Measurements from ENCODE around the gene FBN1.

The FBN1 gene

DNA sequence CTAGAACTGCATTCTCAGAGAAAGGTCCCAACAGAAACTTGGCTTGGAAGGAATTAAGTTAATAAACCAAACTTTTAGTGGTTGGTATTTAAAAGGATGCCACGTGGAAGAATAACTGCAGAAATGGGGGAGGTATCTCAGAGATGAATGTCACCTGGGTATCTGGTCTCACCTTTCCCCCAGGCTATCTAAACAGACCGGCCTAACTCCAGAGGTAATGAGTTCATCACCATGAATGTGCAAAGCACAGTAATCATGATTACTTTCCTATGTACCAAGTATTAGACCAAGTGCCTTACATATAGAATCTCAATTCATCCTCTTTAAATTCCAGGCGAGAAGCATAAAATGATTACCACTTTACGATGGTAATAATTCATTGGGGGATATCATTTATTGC lies 80.8 kb downstream of the FBN1 start:
- Histone ChIP-seq H3F3A (ENCODE audit: insufficient read depth, low read length) (peaks cover 9% of the 10 kb centered on the region), H3K9me3 (replicated peaks; ENCODE audit: insufficient read depth, low read length) (no peaks in the 10 kb centered on the region), H3K9ac (ENCODE audit: low read length) (no peak overlapping the region), H2AFZ (ENCODE audit: low read length) (no peak overlapping the region), H4K20me1 (ENCODE audit: insufficient read depth, low read length) (no peaks in the 10 kb centered on the region), H3K4me2 (ENCODE audit: low read depth, low read length) (no peak overlapping the region), H3K4me1 (ENCODE audit: low read length) (peaks cover 13% of the 10 kb centered on the region), H3K27me3 (replicated peaks; ENCODE audit: insufficient read depth, low read length) (no peaks in the 10 kb centered on the region), H3K27ac (ENCODE audit: low read length) (no peak overlapping the region), H3K79me2 (ENCODE audit: low read length) (no peaks in the 10 kb centered on the region), H3K4me3 (ENCODE audit: low read length) (no peak overlapping the region), H3K9me2 (replicated peaks; ENCODE audit: insufficient read depth, low read length) (no peaks in the 10 kb centered on the region), H3K36me3 (replicated peaks; ENCODE audit: insufficient read depth, low read length) (no peaks in the 10 kb centered on the region)
- TF ChIP-seq, protein P1, sequence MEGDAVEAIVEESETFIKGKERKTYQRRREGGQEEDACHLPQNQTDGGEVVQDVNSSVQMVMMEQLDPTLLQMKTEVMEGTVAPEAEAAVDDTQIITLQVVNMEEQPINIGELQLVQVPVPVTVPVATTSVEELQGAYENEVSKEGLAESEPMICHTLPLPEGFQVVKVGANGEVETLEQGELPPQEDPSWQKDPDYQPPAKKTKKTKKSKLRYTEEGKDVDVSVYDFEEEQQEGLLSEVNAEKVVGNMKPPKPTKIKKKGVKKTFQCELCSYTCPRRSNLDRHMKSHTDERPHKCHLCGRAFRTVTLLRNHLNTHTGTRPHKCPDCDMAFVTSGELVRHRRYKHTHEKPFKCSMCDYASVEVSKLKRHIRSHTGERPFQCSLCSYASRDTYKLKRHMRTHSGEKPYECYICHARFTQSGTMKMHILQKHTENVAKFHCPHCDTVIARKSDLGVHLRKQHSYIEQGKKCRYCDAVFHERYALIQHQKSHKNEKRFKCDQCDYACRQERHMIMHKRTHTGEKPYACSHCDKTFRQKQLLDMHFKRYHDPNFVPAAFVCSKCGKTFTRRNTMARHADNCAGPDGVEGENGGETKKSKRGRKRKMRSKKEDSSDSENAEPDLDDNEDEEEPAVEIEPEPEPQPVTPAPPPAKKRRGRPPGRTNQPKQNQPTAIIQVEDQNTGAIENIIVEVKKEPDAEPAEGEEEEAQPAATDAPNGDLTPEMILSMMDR (IDR thresholded peaks at IDR 0.05; ENCODE audit: low read length) = no peak
- TF ChIP-seq EZH2phosphoT487 (IDR thresholded peaks at IDR 0.05; ENCODE audit: low read length) (no peak), EZH2 (optimal IDR thresholded peaks at IDR 0.05; ENCODE audit: low read depth, low read length) (no peak)
- no peak for DNase-seq

DNA sequence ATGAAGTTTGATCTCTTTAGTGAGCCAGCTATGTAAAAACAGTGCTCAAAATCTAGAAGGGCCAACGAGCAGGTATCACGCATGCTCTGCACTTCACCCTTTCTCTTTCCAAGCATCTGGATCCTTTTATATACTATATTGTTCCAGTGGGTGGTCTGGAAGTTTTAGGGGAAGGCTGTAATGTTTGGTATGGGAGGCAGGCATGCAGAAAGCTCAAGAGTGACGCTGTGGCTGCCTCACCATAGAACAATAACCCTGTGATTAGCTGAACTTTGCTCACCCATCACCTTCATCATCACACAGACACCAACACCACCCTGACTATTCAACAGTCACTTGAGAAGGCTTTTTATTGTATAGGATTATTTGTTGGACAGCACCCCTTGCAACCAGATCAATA lies 81.6 kb downstream of the FBN1 start:
- Histone ChIP-seq H3K4me1 (ENCODE audit: low read length) (peaks cover 5% of the 10 kb centered on the region), H3K4me3 (ENCODE audit: low read length) (no peak overlapping the region), H3K27ac (ENCODE audit: low read length) (no peak overlapping the region), H3K9me2 (replicated peaks; ENCODE audit: insufficient read depth, low read length) (no peaks in the 10 kb centered on the region), H3K4me2 (ENCODE audit: low read depth, low read length) (no peak overlapping the region), H3F3A (ENCODE audit: insufficient read depth, low read length) (peaks cover 1% of the 10 kb centered on the region; the same call in 1 of the 2 replicates), H3K79me2 (ENCODE audit: low read length) (no peaks in the 10 kb centered on the region), H4K20me1 (ENCODE audit: insufficient read depth, low read length) (no peaks in the 10 kb centered on the region), H3K9me3 (replicated peaks; ENCODE audit: insufficient read depth, low read length) (no peaks in the 10 kb centered on the region), H2AFZ (ENCODE audit: low read length) (no peak overlapping the region), H3K27me3 (replicated peaks; ENCODE audit: insufficient read depth, low read length) (no peaks in the 10 kb centered on the region), H3K36me3 (replicated peaks; ENCODE audit: insufficient read depth, low read length) (no peaks in the 10 kb centered on the region), H3K9ac (ENCODE audit: low read length) (no peak overlapping the region)
- TF ChIP-seq, protein P1 (IDR thresholded peaks at IDR 0.05; ENCODE audit: low read length) = no peak
- no peak for TF ChIP-seq EZH2 (optimal IDR thresholded peaks at IDR 0.05; ENCODE audit: low read depth, low read length)
- TF ChIP-seq EZH2phosphoT487 (IDR thresholded peaks at IDR 0.05; ENCODE audit: low read length) = no peak
- no peak for DNase-seq

DNA sequence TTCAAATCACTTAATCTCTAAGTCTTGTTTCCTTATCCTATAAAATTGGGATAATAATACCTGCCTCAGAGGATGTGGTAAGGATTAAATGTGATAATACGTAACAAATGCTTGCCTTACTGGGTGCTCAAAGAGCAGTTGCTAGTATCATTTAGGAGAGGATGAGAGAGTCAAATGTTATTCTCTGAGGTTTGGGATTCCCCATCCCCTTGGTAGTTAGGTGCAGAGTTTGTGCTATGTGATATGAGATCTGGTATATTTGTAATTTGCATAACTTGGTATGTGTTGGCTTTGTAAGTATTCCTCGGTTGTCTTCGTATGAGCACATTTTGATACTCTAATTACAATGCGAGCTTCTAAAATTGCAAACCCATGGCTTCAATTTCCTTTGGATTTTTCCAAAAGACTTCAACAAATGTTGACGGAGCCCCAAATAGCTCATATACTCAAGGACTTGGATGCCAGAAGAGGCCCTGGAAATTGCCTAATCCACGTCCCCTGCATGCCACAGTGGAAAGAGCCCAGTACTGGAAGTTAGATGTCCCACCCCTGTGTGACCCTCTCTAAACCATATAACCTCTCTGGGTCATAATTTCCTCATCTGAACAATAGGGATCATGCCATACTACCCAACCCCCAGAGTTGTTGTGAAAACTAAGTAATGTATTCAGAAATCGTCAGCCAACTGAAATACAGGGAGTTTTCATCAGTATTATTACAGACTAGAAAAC lies 85.0 kb downstream of the FBN1 start:
- no peaks in the 10 kb centered on the region for H4K20me1 ChIP-seq (ENCODE audit: insufficient read depth, low read length)
- no peaks in the 10 kb centered on the region for H3K36me3 ChIP-seq (replicated peaks; ENCODE audit: insufficient read depth, low read length)
- H3K79me2 ChIP-seq (ENCODE audit: low read length) = no peaks in the 10 kb centered on the region
- no peak overlapping the region for H3K4me2 ChIP-seq (ENCODE audit: low read depth, low read length)
- H3K9me2 ChIP-seq (replicated peaks; ENCODE audit: insufficient read depth, low read length) = no peaks in the 10 kb centered on the region
- H3K4me1 ChIP-seq (ENCODE audit: low read length) = no peaks in the 10 kb centered on the region
- H3K9ac ChIP-seq (ENCODE audit: low read length) = no peak overlapping the region
- TF ChIP-seq, protein P1 (IDR thresholded peaks at IDR 0.05; ENCODE audit: low read length) = no peak
- TF ChIP-seq EZH2 (optimal IDR thresholded peaks at IDR 0.05; ENCODE audit: low read depth, low read length) (no peak), EZH2phosphoT487 (IDR thresholded peaks at IDR 0.05; ENCODE audit: low read length) (no peak)
- DNase-seq = no peak
- H3K9me3 ChIP-seq (replicated peaks; ENCODE audit: insufficient read depth, low read length) = no peaks in the 10 kb centered on the region
- no peak overlapping the region for H3K27ac ChIP-seq (ENCODE audit: low read length)
- no peak overlapping the region for H2AFZ ChIP-seq (ENCODE audit: low read length)
- no peak overlapping the region for H3K4me3 ChIP-seq (ENCODE audit: low read length)
- H3F3A ChIP-seq (ENCODE audit: insufficient read depth, low read length) = no peaks in the 10 kb centered on the region
- H3K27me3 ChIP-seq (replicated peaks; ENCODE audit: insufficient read depth, low read length) = no peaks in the 10 kb centered on the region

Measured in MM.1S (cell line).